Activated CD8-positive, alpha-beta memory T cell treated with anti-CD3 and anti-CD28 coated beads for 4 hours (primary cell): Measurements from ENCODE around the gene PDZK1.
"Not testable (repeated sequence)": the region's sequence is repeated elsewhere in the genome, so short reads cannot be mapped to it uniquely, and the experiment has no call there.

ENCODE experiments used
- DNase-seq, 2 donors: peaks; one replicate each; pipeline ENCODE4 v3.0.0-alpha.2; 2020; ENCODE audit warnings: low read depth in 2 of 2

Gene PDZK1

GRCh38 chr1:145656245-145656943 is 50.8 kb downstream of the PDZK1 start:
- DNase-seq, result not testable (repeated sequence)

GRCh38 chr1:145643990-145644389 is 63.2 kb downstream of the PDZK1 start:
- not testable (repeated sequence) for DNase-seq

- DNase-seq, result not testable (repeated sequence)
These were observed 65.3 kb downstream of the PDZK1 start for GRCh38 chr1:145641886-145642285.

- not testable (repeated sequence) for DNase-seq
These were observed 70.9 kb downstream of the PDZK1 start for GRCh38 chr1:145636237-145636636.

GRCh38 chr1:145622177-145622576 is 85.0 kb downstream of the PDZK1 start:
- not testable (repeated sequence) for DNase-seq
